Smooth muscle cell (in vitro differentiated cells): ENCODE results near the gene REC114. TPM values are rescaled to one million over a fixed set of nuclear protein-coding genes. Genes with fewer than 3 reads are reported as not detected.

Source experiments
- DNase-seq: peaks from one replicate; lab custom pipeline; 2025; ENCODE audit not compliant: unreplicated experiment; lab: John Stamatoyannopoulos, UW
- H2AFZ ChIP-seq: fragments of 200-600 bp; sonication (generic); 2 replicates; pipeline ENCODE4 v1.6.0; 2016; ENCODE audit warnings: antibody characterized with exemption, low read depth, mild to moderate bottlenecking
- H3F3A ChIP-seq: fragments of 200-600 bp; sonication (generic); 2 replicates; pipeline ENCODE4 v1.6.0; 2017; ENCODE audit warnings: antibody characterized with exemption, low read depth
- H3K27ac ChIP-seq: fragments of 200-600 bp; sonication (generic); 2 replicates; pipeline ENCODE4 v1.5.1; 2016; ENCODE audit warnings: low read depth, mild to moderate bottlenecking
- H3K27me3 ChIP-seq: fragments of 200-600 bp; sonication (generic); 2 replicates; pipeline ENCODE4 v1.6.1; 2016; ENCODE audit warnings: low read depth, mild to moderate bottlenecking
- H3K36me3 ChIP-seq: fragments of 200-600 bp; sonication (generic); 2 replicates; pipeline ENCODE4 v1.5.1; 2016; ENCODE audit warnings: low read depth
- H3K4me1 ChIP-seq: fragments of 200-600 bp; sonication (generic); 2 replicates; pipeline ENCODE4 v1.5.1; 2016; ENCODE audit warnings: low read depth
- H3K4me2 ChIP-seq: fragments of 200-600 bp; sonication (generic); 2 replicates; pipeline ENCODE4 v1.6.0; 2016; ENCODE audit warnings: mild to moderate bottlenecking
- H3K4me3 ChIP-seq: fragments of 200-600 bp; sonication (generic); 2 replicates; pipeline ENCODE4 v1.5.1; 2016; ENCODE audit warnings: mild to moderate bottlenecking
- H3K79me2 ChIP-seq: fragments of 200-600 bp; sonication (generic); 2 replicates; pipeline ENCODE4 v1.6.0; 2016; ENCODE audit warnings: low read depth, mild to moderate bottlenecking
- H3K9ac ChIP-seq: fragments of 200-600 bp; sonication (generic); 2 replicates; pipeline ENCODE4 v1.6.0; 2016; ENCODE audit warnings: low read depth
- H3K9me3 ChIP-seq: fragments of 200-600 bp; sonication (generic); replicated peaks from 2 replicates; pipeline ENCODE4 v1.5.1; 2016; ENCODE audit warnings: low read depth
- H4K20me1 ChIP-seq: fragments of 200-600 bp; sonication (generic); 2 replicates; pipeline ENCODE4 v1.6.0; 2016; ENCODE audit warnings: low read depth
- CTCF ChIP-seq: fragments of 200-600 bp; sonication (generic); IDR thresholded peaks from 2 replicates; pipeline ENCODE4 v1.5.1; 2017; ENCODE audit warnings: borderline replicate concordance, mild to moderate bottlenecking, antibody characterized with exemption; ENCODE audit not compliant: insufficient read depth, poor library complexity, severe bottlenecking
- WGBS: methylation state at CpG from one replicate; pipeline ENCODE4 v1.1.7; 2016; ENCODE audit warnings: low lambda C conversion rate; 5-methylcytosine and 5-hydroxymethylcytosine counted together
- polyA plus RNA-seq: library from polyadenylated mRNA; unstranded; fragments of >200 nt; fragmentation: Nextera tagmentation; extraction: Ambion mirVana; gene quantifications from 2 replicates; pipeline ENCODE4 v1.2.1, GENCODE V29; 2016
- total RNA-seq: library from RNA; depleted of rRNA; stranded (reverse); fragments of >200 nt; gene quantifications from 2 replicates; pipeline ENCODE4 v1.2.3, GENCODE V29; 2014

REC114 gene
- total and polyA plus RNA-seq, 2 experiments from 2014 or later: not detected

GRCh38 chr15:73518876-73519733, 76.1 kb downstream of the REC114 start:
- no peak overlapping the region for H3K4me2 ChIP-seq
- no peak overlapping the region for H2AFZ ChIP-seq
- H3K9ac ChIP-seq: no peak overlapping the region
- H3K27ac ChIP-seq: no peak overlapping the region
- no peaks in the 10 kb centered on the region for H3K4me1 ChIP-seq
- no peak for TF ChIP-seq CTCF
- 91% methylated on average over 5 of the region's 5 CpGs for WGBS
- no peaks in the 10 kb centered on the region for H3K9me3 ChIP-seq
- H3K36me3 ChIP-seq: no peaks in the 10 kb centered on the region
- H4K20me1 ChIP-seq: no peaks in the 10 kb centered on the region
- H3F3A ChIP-seq: no peaks in the 10 kb centered on the region
- DNase-seq: no peak
- H3K27me3 ChIP-seq: no peaks in the 10 kb centered on the region
- no peaks in the 10 kb centered on the region for H3K79me2 ChIP-seq
- no peak overlapping the region for H3K4me3 ChIP-seq

- Histone ChIP-seq H3K4me3 (no peak overlapping the region), H3K4me1 (no peaks in the 10 kb centered on the region), H3F3A (no peaks in the 10 kb centered on the region), H3K27me3 (no peaks in the 10 kb centered on the region), H3K9me3 (no peaks in the 10 kb centered on the region), H2AFZ (no peak overlapping the region), H3K36me3 (no peaks in the 10 kb centered on the region), H3K27ac (no peak overlapping the region), H4K20me1 (no peaks in the 10 kb centered on the region), H3K4me2 (no peak overlapping the region), H3K9ac (no peak overlapping the region), H3K79me2 (no peaks in the 10 kb centered on the region)
- no peak for TF ChIP-seq CTCF
- no peak for DNase-seq
- 96% methylated on average over 1 of the region's 1 CpG for WGBS
Observed at GRCh38 chr15:73522011-73522410, 79.0 kb downstream of the REC114 start.

- Histone ChIP-seq H4K20me1 (no peaks in the 10 kb centered on the region), H3K79me2 (no peaks in the 10 kb centered on the region), H3K27ac (no peak overlapping the region), H3K36me3 (no peaks in the 10 kb centered on the region), H2AFZ (no peak overlapping the region), H3K4me3 (no peak overlapping the region), H3K27me3 (no peaks in the 10 kb centered on the region), H3F3A (no peaks in the 10 kb centered on the region), H3K9ac (no peak overlapping the region), H3K4me1 (no peaks in the 10 kb centered on the region), H3K4me2 (no peak overlapping the region), H3K9me3 (no peaks in the 10 kb centered on the region)
- DNase-seq: no peak
- no peak for TF ChIP-seq CTCF
- WGBS: 85% methylated on average over 1 of the region's 1 CpG
Observed at GRCh38 chr15:73524919-73525318, 82.0 kb downstream of the REC114 start.

- no peak for DNase-seq
- no peak overlapping the region for H3K4me3 ChIP-seq
- WGBS: 97% methylated on average over 2 of the region's 2 CpGs
Observed at GRCh38 chr15:73527598-73527997, 84.6 kb downstream of the REC114 start.

More at GRCh38 chr15:73527598-73527997, 84.6 kb downstream of the REC114 start:
- TF ChIP-seq CTCF: no peak
- no peaks in the 10 kb centered on the region for H3K4me1 ChIP-seq
- no peaks in the 10 kb centered on the region for H3K9me3 ChIP-seq
- H3K27me3 ChIP-seq: no peaks in the 10 kb centered on the region
- H2AFZ ChIP-seq: no peak overlapping the region
- no peak overlapping the region for H3K4me2 ChIP-seq
- H3K79me2 ChIP-seq: no peaks in the 10 kb centered on the region
- H3K9ac ChIP-seq: no peak overlapping the region
- H4K20me1 ChIP-seq: no peaks in the 10 kb centered on the region
- no peaks in the 10 kb centered on the region for H3K36me3 ChIP-seq
- no peaks in the 10 kb centered on the region for H3F3A ChIP-seq
- no peak overlapping the region for H3K27ac ChIP-seq
